Activated CD4-positive, alpha-beta T cell treated with anti-CD3 and anti-CD28 coated beads, Interleukin-2, amount 50 U/mL, for 24 hours (primary cell): ENCODE results near the gene ARL17B.
"Not testable (repeated sequence)": the region's sequence is repeated elsewhere in the genome, so short reads cannot be mapped to it uniquely, and the experiment has no call there.

ENCODE experiments used
- DNase-seq, 2 donors: peaks; one replicate each; pipeline ENCODE4 v3.0.0-alpha.2; 2020; ENCODE audit warnings: low read depth in 1 of 2, low spot score in 1 of 2

The ARL17B gene

GRCh38 chr17:46290906-46291546, 70.5 kb downstream of the ARL17B start:
- not testable (repeated sequence) for DNase-seq

- DNase-seq: not testable (repeated sequence)
These were observed 74.0 kb downstream of the ARL17B start for GRCh38 chr17:46287587-46287986.

DNA sequence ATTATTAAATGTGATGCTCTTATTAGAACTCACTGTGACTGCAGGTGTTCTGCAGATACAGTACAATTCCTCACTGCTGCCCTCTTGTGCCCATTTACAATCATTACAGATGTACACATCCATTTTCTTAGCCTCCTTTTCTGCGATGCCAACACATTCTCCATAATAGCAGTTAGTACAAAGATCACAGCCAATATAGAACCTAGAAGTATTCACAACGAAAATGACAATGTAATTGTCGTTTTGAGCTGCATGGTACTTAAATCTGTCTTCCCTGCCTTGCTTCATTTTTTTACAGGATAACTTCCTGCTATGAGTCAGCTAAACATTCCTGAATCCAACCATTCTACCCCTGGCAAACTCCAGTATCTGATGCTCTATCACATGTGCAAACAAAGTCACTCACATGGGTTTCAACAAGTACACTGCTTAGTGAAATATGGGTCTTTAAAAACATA, 74.8 kb downstream of the ARL17B start:
- DNase-seq: peak in 1 of 2 donors; percentile 79

DNA sequence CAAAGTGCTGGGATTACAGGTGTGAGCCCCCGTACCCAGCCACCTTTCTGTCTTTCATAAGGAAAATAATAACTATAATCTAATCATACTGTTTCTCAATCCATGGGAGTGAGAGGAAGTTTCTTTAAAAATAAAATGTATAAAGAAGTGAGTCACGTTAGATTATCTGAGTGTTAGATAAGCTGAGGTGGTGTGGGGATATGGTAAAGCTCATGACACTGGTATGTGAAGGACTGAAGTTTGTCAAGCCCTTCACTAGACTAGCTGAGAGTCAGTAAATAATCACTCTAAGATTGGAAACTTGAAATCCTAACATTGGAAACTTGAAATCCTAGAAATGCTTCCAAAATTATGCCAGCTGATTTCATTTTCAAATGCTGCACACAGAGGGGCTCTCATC, 76.1 kb downstream of the ARL17B start:
- DNase-seq: not testable (repeated sequence)

DNA sequence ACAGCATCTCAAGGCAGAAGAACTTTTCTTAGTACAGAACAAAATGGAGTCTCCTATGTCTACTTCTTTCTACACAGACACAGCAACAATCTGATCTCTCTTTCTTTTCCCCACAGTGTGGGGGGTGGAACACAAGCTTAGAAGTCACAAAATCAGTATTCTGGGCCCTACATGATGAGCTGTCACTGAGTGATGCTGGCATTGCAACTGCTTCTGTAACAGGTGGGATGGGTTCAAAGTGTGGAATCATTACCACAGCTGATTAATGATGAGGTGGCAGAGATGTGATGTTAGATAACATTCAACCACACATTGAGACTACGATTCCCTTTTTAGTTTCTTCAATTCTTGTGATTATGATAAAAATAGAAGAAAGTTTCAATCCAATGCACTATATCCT, 77.1 kb downstream of the ARL17B start:
- DNase-seq: peak in 1 of 2 donors; percentile 76

DNA sequence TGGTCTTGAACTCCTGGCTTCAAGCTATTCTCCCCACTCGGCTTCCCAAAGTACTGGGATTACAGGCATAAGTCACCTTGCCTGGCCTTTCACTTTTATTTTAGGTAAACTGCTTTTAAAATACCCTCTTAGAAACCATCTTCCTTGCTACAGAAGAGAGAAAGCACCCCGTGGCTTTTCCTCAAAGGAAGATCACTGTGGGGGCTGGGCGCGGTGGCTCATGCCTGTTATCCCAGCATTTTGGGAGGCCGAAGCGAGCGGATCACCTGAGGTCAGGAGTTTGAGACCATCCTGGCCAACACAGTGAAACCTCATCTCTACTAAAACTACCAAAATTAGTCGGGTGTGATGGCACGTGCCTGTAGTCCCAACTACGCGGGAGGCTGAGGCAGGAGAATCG, 78.9 kb downstream of the ARL17B start:
- DNase-seq: not testable (repeated sequence)

GRCh38 chr17:46281336-46281735, 80.2 kb downstream of the ARL17B start:
- DNase-seq: not testable (repeated sequence)

- DNase-seq: not testable (repeated sequence)
These were observed 84.7 kb downstream of the ARL17B start for GRCh38 chr17:46276728-46277479.

- DNase-seq: no peak
These were observed 87.3 kb downstream of the ARL17B start for GRCh38 chr17:46274238-46274637.

GRCh38 chr17:46273541-46274236, 87.9 kb downstream of the ARL17B start:
- DNase-seq: no peak

DNA sequence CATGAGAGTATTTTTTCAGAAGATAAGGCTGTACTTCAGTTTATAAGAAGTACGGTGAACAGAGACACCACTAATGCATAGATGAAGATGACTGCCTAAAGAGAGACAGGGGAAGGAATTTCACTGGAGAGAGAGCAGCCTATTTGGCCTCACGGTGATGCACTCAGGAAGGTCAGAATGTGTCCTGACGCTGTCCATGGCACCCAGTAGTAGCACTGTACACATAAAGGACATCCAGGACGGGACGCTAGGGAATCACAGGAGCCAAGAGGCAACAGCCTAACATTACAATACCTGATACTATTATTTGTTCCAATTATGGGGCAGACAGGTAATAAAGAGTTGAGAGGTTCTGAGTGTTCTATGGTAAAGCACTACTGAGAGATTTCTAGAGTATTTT, 91.5 kb downstream of the ARL17B start:
- no peak for DNase-seq

DNA sequence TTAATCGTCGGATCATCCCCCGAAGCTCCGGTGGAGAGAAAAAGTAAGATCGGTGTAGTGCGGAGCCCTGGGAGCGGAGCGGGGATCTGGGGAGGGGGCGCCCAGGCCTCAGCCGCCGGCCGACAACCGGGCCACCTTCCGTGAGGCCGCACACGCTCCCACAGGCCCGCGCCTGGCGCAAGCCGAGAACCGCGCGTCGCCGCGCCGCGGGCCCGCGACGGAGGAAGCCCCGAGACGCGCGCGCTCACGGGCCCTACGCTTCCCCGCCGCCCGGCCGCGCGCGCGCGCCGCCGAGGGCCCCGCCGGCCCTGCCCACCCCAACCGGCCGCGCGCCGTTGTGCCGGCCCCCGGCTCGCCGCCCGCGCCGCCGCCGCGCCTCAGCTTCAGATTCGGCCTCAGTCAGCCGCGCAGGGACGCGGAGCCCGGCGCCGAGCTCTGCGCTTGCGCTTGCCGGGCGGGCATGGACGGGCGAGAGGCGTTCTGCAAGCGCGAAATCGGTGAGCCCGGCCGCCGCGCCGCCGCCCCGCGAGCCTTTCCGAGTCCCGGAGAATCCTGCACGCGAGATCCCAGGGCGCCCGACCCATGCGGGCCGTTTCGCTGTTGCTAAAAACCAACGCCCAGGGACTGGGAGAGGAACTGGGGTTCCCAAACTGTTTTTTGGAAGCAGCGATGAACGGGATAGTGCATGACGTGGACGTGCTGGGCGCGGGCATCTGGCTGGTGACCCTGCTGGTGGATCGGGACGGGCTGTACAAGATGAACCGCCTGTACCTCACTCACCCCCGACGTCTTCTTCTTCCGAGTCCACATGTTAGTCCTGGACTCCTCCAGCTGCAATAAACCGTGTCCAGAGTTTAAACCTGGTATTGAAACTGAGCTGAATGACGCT, 94.7 kb downstream of the ARL17B start:
- peak; percentile 69 to 74 for DNase-seq

GRCh38 chr17:46266063-46266655, 95.4 kb downstream of the ARL17B start:
- not testable (repeated sequence) for DNase-seq

DNA sequence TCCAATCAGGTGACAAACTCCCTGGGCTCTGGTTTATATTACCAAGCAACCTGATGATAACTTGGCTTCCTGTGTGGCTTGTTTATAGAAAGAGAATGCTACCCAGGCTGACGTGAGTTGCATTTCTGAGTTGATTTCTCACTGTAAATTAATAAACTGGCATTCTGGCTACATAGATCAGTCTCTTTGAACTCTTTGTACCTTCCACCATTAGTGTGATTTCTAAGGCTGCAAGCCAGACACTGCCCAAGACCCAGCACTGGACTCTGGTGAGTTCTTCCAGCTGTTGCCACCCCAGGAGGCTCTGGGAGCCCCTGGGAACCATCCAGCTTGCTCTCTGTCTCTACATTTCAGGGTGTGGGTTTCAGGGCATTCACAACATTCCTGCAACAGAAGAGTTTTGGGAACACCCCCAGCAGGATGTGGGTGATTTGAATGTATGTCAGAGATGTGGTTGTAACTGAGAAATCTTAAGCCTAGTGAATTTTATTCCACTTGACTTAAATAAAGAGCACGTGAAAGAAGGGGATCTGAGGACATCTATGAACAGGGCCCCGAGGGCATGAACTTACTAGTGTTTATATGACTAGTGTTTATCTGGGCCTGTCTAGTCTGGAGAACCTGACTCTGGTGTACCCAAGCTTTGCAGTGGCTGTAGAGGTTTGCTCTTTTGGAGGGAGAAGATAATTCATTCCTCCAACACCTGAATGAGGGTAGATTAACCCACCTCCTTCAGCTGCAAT, 96.9 kb downstream of the ARL17B start:
- no peak for DNase-seq

DNA sequence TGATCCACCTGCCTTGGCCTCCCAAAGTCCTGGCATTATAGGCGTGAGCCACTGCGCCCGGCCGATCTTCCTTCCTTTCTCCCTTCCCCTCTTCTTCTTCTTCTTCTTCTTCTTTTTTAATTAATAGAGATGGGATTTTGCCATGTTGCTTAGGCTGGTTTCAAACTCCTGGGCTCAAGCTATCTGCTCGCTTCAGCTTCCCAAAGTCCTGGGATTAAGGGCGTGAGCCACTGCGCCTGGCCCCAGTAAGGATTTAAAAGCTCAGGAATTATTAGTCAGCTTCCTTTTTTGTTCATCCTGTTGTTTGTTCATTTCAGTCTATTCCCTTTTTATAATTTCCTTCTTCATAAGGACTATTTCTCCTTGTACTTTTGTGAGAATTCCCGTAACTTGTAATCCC, 99.3 kb downstream of the ARL17B start:
- DNase-seq: no peak

- not testable (repeated sequence) for DNase-seq
These were observed 101.5 kb downstream of the ARL17B start for GRCh38 chr17:46259845-46260661.

DNA sequence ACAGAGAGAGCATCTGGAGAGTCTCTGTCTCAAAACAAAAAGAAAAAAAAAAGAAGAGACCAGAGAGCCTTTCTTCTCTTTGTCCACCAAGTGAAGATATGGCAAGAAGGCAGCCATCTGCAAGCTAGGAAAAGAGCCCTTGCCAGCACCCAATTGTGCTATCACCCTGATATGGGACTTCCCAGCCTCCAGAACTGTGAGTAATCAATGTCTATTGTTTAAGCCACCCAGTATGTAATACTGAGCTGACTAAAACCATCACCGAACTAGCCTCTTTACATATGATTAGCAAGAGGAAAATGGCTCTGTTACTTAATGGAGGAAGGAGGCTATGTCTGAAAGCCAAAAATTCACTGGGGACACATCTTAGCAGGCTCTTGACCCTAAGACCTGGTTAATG, 105.2 kb downstream of the ARL17B start:
- peak in 1 of 2 donors; percentile 13 for DNase-seq

GRCh38 chr17:46254215-46254614, 107.4 kb downstream of the ARL17B start:
- DNase-seq: not testable (repeated sequence)

DNA sequence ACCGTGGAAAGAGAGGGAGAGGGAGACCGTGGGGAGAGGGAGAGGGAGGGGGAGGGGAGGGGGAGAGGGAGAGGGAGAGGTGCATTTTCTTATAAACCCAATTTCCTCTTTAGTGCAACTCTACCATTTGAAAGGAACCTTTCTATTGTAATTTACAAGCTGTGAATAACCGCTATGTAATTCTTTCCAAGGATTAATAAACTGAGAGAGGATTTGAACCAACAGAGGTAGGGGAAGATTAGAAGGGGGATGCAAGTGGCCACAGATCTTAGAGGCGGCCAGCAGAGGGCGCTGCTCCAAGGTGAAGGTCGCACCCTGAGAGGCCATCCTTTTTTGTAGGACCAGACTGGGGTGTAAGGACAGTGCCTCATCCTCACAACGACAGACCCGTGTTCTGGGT, 107.8 kb downstream of the ARL17B start:
- peak; percentile 71 for DNase-seq
